Sigmoid colon (tissue), 7 donors: ENCODE data around the gene MPHOSPH10. TPM values are rescaled to one million over a fixed set of nuclear protein-coding genes. Genes with fewer than 3 reads are reported as not detected.
"Not testable (repeated sequence)": the region's sequence is repeated elsewhere in the genome, so short reads cannot be mapped to it uniquely, and the experiment has no call there.

Experiments
- DNase-seq: peaks from one replicate; pipeline ENCODE4 v3.0.0-alpha.2; 2019
- H3K27ac ChIP-seq, 4 donors: fragments of 200-600 bp; sonication (generic); one replicate each; pipeline ENCODE4 v1.5.1; 2016 to 2019; ENCODE audit warnings: mild to moderate bottlenecking in 1 of 4
- H3K27me3 ChIP-seq, 3 donors: fragments of 200-600 bp; sonication (generic); one replicate each; pipeline ENCODE4 v1.5.1; 2019; ENCODE audit warnings: mild to moderate bottlenecking in 1 of 3
- H3K36me3 ChIP-seq, 4 donors: fragments of 200-600 bp; sonication (generic); one replicate each; pipeline ENCODE4 v1.5.1; 2016 to 2019
- H3K4me1 ChIP-seq, 4 donors: fragments of 200-600 bp; sonication (generic); one replicate each; pipeline ENCODE4 v1.5.1; 2017 to 2019
- H3K4me3 ChIP-seq, 4 donors: fragments of 200-600 bp; sonication (generic); one replicate each; pipeline ENCODE4 v1.5.1; 2017 to 2019; ENCODE audit warnings: mild to moderate bottlenecking in 2 of 4, moderate library complexity in 1 of 4
- H3K9me3 ChIP-seq, 4 donors: fragments of 200-600 bp in 3 of 4; sonication (generic) in 3 of 4; one replicate each; pipeline versions ENCODE4 v1.5.1 to v1.6.1; 2013 to 2019
- EP300 ChIP-seq, 4 donors: sonication (generic); formaldehyde crosslinking; IDR thresholded peaks; one replicate each; pipeline ENCODE4 v1.6.1; 2017; ENCODE audit warnings: antibody characterized with exemption in 4 of 4
- POLR2A ChIP-seq, 2 donors: fragments of 450-650 bp; IDR thresholded peaks; one replicate each; pipeline ENCODE4 v1.6.1; 2016; ENCODE audit warnings: antibody characterized with exemption in 2 of 2, mild to moderate bottlenecking in 2 of 2, moderate library complexity in 2 of 2
- POLR2AphosphoS5 ChIP-seq, 4 donors: sonication (generic); formaldehyde crosslinking; IDR thresholded peaks; one replicate each; pipeline ENCODE4 v1.6.1; 2017; ENCODE audit warnings: antibody characterized with exemption in 4 of 4
- WGBS, 2 donors: extraction: QIAGEN DNeasy Blood & Tissue Kit; methylation state at CpG; one replicate each; pipeline ENCODE4 v1.1.7; 2013; 5-methylcytosine and 5-hydroxymethylcytosine counted together
- intact Hi-C: fragments of 100-400 bp; cut with DNase I; formaldehyde crosslinking; loops from one replicate; pipeline ENCODE4 v1.15.1; 2023
- polyA plus RNA-seq, 3 donors: library from polyadenylated mRNA; stranded (reverse); fragments of 200-250 nt; gene quantifications; one replicate each; pipeline ENCODE4 v1.2.3, GENCODE V29; 2013
- total RNA-seq, 4 donors: library from RNA; depleted of rRNA; stranded (reverse); fragments of >200 nt; gene quantifications; one replicate each; pipeline ENCODE4 v1.1.0, GENCODE V29; 2016
- TF ChIP-seq, protein P1 (sequence below), 4 experiments: fragments of 450-650 bp in 3 of 4; fragments of 200-600 bp in 1 of 4; IDR thresholded peaks; one replicate each; pipeline ENCODE4 v1.5.1; 2016 to 2019; ENCODE audit warnings: antibody characterized with exemption in 4 of 4, mild to moderate bottlenecking in 3 of 4, moderate library complexity in 2 of 4
- donor health status: healthy with polysubstance abuse.
- donor health status: Bipolar disorder and iron deficiency.
- donor health status: healthy.

MPHOSPH10 gene
- total and polyA plus RNA-seq, 7 donors: 11.1 to 27.1 (median 21.0) TPM

DNA sequence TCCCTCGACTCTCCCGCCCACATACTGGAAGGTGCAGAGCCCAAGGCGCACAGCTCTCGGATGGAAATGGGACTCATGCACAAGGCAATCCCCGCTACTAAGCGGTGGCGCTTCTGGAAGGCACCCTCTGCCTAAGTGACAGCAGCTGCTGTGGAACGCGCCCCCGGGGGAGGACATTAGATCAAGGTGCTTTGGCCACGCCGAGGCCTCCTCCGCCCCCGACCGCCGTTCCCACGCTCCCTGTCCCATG lies 607 bp upstream of the MPHOSPH10 start:
- no peak for DNase-seq
- peak overlapping the region; percentile 68 to 87 (median 80) for H3K4me3 ChIP-seq
- H3K36me3 ChIP-seq: peaks cover 3 to 19% (median 5%) of the 10 kb centered on the region in 4 donors
- H3K4me1 ChIP-seq: peaks cover 0 to 37% (median 29%) of the 10 kb centered on the region in 4 donors
- 0 to 1% methylated on average over 17 of the region's 17 CpGs for WGBS, 2 donors
- H3K27me3 ChIP-seq: no peaks in the 10 kb centered on the region
- H3K9me3 ChIP-seq: no peaks in the 10 kb centered on the region
- intact Hi-C loops: loop anchor here (2.0 to 5.0 kb wide), 4 partner anchors 61 to 202 kb away; partner anchors contain the start of genes ANKRD53, NAGK, PAIP2B and ZNF638
- peak overlapping the region; percentile 88 to 95 (median 92) for H3K27ac ChIP-seq
- TF ChIP-seq POLR2AphosphoS5 (IDR thresholded peaks at IDR 0.05): no peak
- no peak for TF ChIP-seq EP300 (IDR thresholded peaks at IDR 0.05)
- TF ChIP-seq, protein P1, sequence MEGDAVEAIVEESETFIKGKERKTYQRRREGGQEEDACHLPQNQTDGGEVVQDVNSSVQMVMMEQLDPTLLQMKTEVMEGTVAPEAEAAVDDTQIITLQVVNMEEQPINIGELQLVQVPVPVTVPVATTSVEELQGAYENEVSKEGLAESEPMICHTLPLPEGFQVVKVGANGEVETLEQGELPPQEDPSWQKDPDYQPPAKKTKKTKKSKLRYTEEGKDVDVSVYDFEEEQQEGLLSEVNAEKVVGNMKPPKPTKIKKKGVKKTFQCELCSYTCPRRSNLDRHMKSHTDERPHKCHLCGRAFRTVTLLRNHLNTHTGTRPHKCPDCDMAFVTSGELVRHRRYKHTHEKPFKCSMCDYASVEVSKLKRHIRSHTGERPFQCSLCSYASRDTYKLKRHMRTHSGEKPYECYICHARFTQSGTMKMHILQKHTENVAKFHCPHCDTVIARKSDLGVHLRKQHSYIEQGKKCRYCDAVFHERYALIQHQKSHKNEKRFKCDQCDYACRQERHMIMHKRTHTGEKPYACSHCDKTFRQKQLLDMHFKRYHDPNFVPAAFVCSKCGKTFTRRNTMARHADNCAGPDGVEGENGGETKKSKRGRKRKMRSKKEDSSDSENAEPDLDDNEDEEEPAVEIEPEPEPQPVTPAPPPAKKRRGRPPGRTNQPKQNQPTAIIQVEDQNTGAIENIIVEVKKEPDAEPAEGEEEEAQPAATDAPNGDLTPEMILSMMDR (IDR thresholded peaks at IDR 0.05): no peak
- no peak for TF ChIP-seq POLR2A (IDR thresholded peaks at IDR 0.05)

- peak overlapping the region; percentile 68 to 87 (median 80) for H3K4me3 ChIP-seq
- H3K27me3 ChIP-seq: no peaks in the 10 kb centered on the region
- 1% methylated on average over 4 of the region's 4 CpGs for WGBS, 2 donors
- no peak for DNase-seq
- H3K9me3 ChIP-seq: no peaks in the 10 kb centered on the region
- TF ChIP-seq EP300 (IDR thresholded peaks at IDR 0.05): no peak
- TF ChIP-seq POLR2A (IDR thresholded peaks at IDR 0.05): no peak
- TF ChIP-seq POLR2AphosphoS5 (IDR thresholded peaks at IDR 0.05): no peak
- TF ChIP-seq, protein P1 (IDR thresholded peaks at IDR 0.05): no peak
- H3K27ac ChIP-seq: peak overlapping the region; percentile 88 to 95 (median 92)
- peaks cover 7 to 30% (median 12%) of the 10 kb centered on the region in 4 donors for H3K36me3 ChIP-seq
- intact Hi-C loops: loop anchor here (2.0 to 5.0 kb wide), 4 partner anchors 62 to 201 kb away; partner anchors contain the start of genes ANKRD53, NAGK, PAIP2B and ZNF638
- H3K4me1 ChIP-seq: peaks cover 0 to 37% (median 29%) of the 10 kb centered on the region in 4 donors
Observed at GRCh38 chr2:71130905-71131244, 441 bp downstream of the MPHOSPH10 start.

- peak overlapping the region; percentile 68 to 87 (median 80) for H3K4me3 ChIP-seq
- peak overlapping the region in 2 of 4 donors; percentile 88 to 95 for H3K27ac ChIP-seq
- H3K9me3 ChIP-seq, H3K27me3 ChIP-seq, DNase-seq: not testable (repeated sequence)
- H3K36me3 ChIP-seq: peaks cover 11 to 37% (median 18%) of the 10 kb centered on the region in 4 donors
- peaks cover 0 to 37% (median 29%) of the 10 kb centered on the region in 4 donors for H3K4me1 ChIP-seq
- intact Hi-C loops: loop anchor here (2.0 to 5.0 kb wide), 4 partner anchors 63 to 201 kb away; partner anchors contain the start of genes ANKRD53, NAGK, PAIP2B and ZNF638
- 35 to 58% methylated on average over 7 of the region's 7 CpGs for WGBS, 2 donors
Observed at GRCh38 chr2:71131387-71132166, 1.1 kb downstream of the MPHOSPH10 start.

- Histone ChIP-seq H3K4me1 (peaks cover 0 to 26% (median 23%) of the 10 kb centered on the region in 4 donors), H3K27me3 (no peaks in the 10 kb centered on the region), H3K27ac (no peak overlapping the region), H3K4me3 (no peak overlapping the region), H3K9me3 (no peaks in the 10 kb centered on the region), H3K36me3 (peaks cover 17 to 53% (median 30%) of the 10 kb centered on the region in 4 donors)
- intact Hi-C loops: loop anchor here (5.0 kb wide), 3 partner anchors 94 to 199 kb away; partner anchors contain the start of genes ANKRD53, PAIP2B and ZNF638
- no peak for DNase-seq
- TF ChIP-seq, protein P1 (IDR thresholded peaks at IDR 0.05): no peak
- TF ChIP-seq POLR2AphosphoS5 (IDR thresholded peaks at IDR 0.05): no peak
- TF ChIP-seq POLR2A (IDR thresholded peaks at IDR 0.05): no peak
- no peak for TF ChIP-seq EP300 (IDR thresholded peaks at IDR 0.05)
Observed at GRCh38 chr2:71133603-71134002, 3.2 kb downstream of the MPHOSPH10 start.

DNA sequence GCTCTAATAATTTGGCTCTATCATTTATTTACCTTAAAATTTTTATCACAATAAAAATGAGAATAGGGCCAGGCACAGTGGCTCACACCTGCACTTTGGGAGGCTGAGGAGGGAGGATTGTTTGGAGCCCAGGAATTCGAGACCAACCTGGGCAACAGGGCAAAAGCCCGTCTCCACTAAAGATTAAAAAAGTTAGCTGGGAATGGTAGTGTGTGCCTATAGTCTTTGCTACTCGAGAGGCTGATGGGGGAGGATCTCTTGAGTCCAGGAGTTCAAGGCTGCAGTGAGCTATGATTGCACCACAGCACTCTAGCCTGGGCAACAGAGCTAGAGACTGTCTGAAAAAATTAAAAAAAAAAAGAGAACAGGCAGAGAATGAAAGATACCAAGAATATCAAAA lies 5.7 kb downstream of the MPHOSPH10 start:
- TF ChIP-seq POLR2AphosphoS5 (IDR thresholded peaks at IDR 0.05): no peak
- TF ChIP-seq EP300 (IDR thresholded peaks at IDR 0.05): no peak
- TF ChIP-seq, protein P1 (IDR thresholded peaks at IDR 0.05): no peak
- no peak for TF ChIP-seq POLR2A (IDR thresholded peaks at IDR 0.05)
- Histone ChIP-seq H3K36me3 (peaks cover 22 to 79% (median 46%) of the 10 kb centered on the region in 4 donors), H3K4me1 (peaks cover 0 to 15% (median 12%) of the 10 kb centered on the region in 4 donors), H3K9me3 (no peaks in the 10 kb centered on the region), H3K27ac (no peak overlapping the region), H3K27me3 (no peaks in the 10 kb centered on the region), H3K4me3 (no peak overlapping the region)
- intact Hi-C loops: no loop called here
- DNase-seq: no peak
- 87 to 93% methylated on average over 3 of the region's 3 CpGs for WGBS, 2 donors
